Thyroid gland (tissue), 4 donors: ENCODE measurements around the gene NDUFAF8. TPM values are rescaled to one million over a fixed set of nuclear protein-coding genes. Genes with fewer than 3 reads are reported as not detected.

Source experiments
- DNase-seq, 2 donors: peaks; one replicate each; pipeline ENCODE4 v3.0.0-alpha.2; 2019
- H3K27ac ChIP-seq, 3 donors: fragments of 200-600 bp; sonication (generic); 1 replicate in 2 of 3; 2 replicates in 1 of 3; pipeline ENCODE4 v1.5.1; 2016 to 2019; ENCODE audit warnings: mild to moderate bottlenecking in 1 of 3, moderate library complexity in 1 of 3
- H3K27me3 ChIP-seq: fragments of 200-600 bp; sonication (generic); one replicate; pipeline ENCODE4 v1.5.1; 2019
- H3K36me3 ChIP-seq, 2 donors: fragments of 200-600 bp; sonication (generic); one replicate each; pipeline ENCODE4 v1.5.1; 2016 to 2019
- H3K4me1 ChIP-seq, 2 donors: fragments of 200-600 bp; sonication (generic); one replicate each; pipeline ENCODE4 v1.5.1; 2017 to 2019
- H3K4me3 ChIP-seq, 3 donors: fragments of 200-600 bp; sonication (generic); replicated peaks in 1 of 3; 1 replicate in 2 of 3; 2 replicates in 1 of 3; pipeline ENCODE4 v1.5.1; 2016; ENCODE audit warnings: mild to moderate bottlenecking in 1 of 3
- H3K9me3 ChIP-seq: fragments of 200-600 bp; sonication (generic); one replicate; pipeline ENCODE4 v1.5.1; 2017
- CTCF ChIP-seq, 6 experiments: fragments of 200-600 bp in 3 of 6; fragments of 450-650 bp in 3 of 6; sonication (generic) in 3 of 6; IDR thresholded peaks; one replicate each; pipeline ENCODE4 v1.5.1; 2016 to 2019; ENCODE audit warnings: antibody characterized with exemption in 6 of 6, mild to moderate bottlenecking in 2 of 6, inconsistent platforms in 1 of 6, moderate library complexity in 1 of 6
- POLR2A ChIP-seq, 2 donors: fragments of 450-650 bp; IDR thresholded peaks; one replicate each; pipeline ENCODE4 v1.6.1; 2017; ENCODE audit warnings: antibody characterized with exemption in 2 of 2, mild to moderate bottlenecking in 2 of 2, moderate library complexity in 1 of 2
- WGBS, 2 donors: methylation state at CpG; one replicate each; pipeline ENCODE4 v1.1.5; 2017; 5-methylcytosine and 5-hydroxymethylcytosine counted together
- intact Hi-C: fragments of 100-400 bp; cut with DNase I; formaldehyde crosslinking; loops from one replicate; pipeline ENCODE4 v1.15.1; 2023
- total RNA-seq, 4 donors: library from RNA; depleted of rRNA; stranded (reverse); fragments of >200 nt; gene quantifications; one replicate each; pipeline ENCODE4 v1.2.3, GENCODE V29; 2016

NDUFAF8 gene
- total RNA-seq, 4 donors from 2014 or later = 17.0 to 107 (median 53.7) TPM

GRCh38 chr17:81206657-81207056 is 32.5 kb upstream of the NDUFAF8 start:
- Histone ChIP-seq H3K27me3 (no peaks in the 10 kb centered on the region), H3K27ac (no peak overlapping the region), H3K36me3 (no peaks in the 10 kb centered on the region), H3K4me1 (no peaks in the 10 kb centered on the region), H3K9me3 (no peaks in the 10 kb centered on the region), H3K4me3 (no peak overlapping the region)
- WGBS, 2 donors = 95 to 100% methylated on average over 5 to 12 of the region's 12 CpGs
- DNase-seq = no peak
- no peak for TF ChIP-seq CTCF (IDR thresholded peaks at IDR 0.05)
- TF ChIP-seq POLR2A (IDR thresholded peaks at IDR 0.05) = no peak
- intact Hi-C loops = no loop called here

GRCh38 chr17:81207610-81208581 is 31.2 kb upstream of the NDUFAF8 start:
- Histone ChIP-seq H3K27ac (no peak overlapping the region), H3K27me3 (no peaks in the 10 kb centered on the region), H3K36me3 (no peaks in the 10 kb centered on the region), H3K9me3 (no peaks in the 10 kb centered on the region), H3K4me1 (no peaks in the 10 kb centered on the region), H3K4me3 (no peak overlapping the region)
- intact Hi-C loops = no loop called here
- WGBS, 2 donors = 84 to 89% methylated on average over 11 to 18 of the region's 21 CpGs
- TF ChIP-seq POLR2A (IDR thresholded peaks at IDR 0.05) (no peak), CTCF (IDR thresholded peaks at IDR 0.05) (no peak)
- no peak for DNase-seq

GRCh38 chr17:81208651-81209050 is 30.5 kb upstream of the NDUFAF8 start:
- WGBS, 2 donors = 95 to 96% methylated on average over 7 to 10 of the region's 10 CpGs
- no peak for TF ChIP-seq POLR2A (IDR thresholded peaks at IDR 0.05)
- no peak for TF ChIP-seq CTCF (IDR thresholded peaks at IDR 0.05)
- intact Hi-C loops = no loop called here
- no peak overlapping the region for H3K27ac ChIP-seq
- H3K27me3 ChIP-seq = no peaks in the 10 kb centered on the region
- H3K4me1 ChIP-seq = no peaks in the 10 kb centered on the region
- H3K4me3 ChIP-seq = no peak overlapping the region
- no peaks in the 10 kb centered on the region for H3K36me3 ChIP-seq
- H3K9me3 ChIP-seq = no peaks in the 10 kb centered on the region
- DNase-seq = no peak

GRCh38 chr17:81209141-81209540 is 30.0 kb upstream of the NDUFAF8 start:
- no peak overlapping the region for H3K4me3 ChIP-seq
- intact Hi-C loops = no loop called here
- H3K36me3 ChIP-seq = no peaks in the 10 kb centered on the region
- DNase-seq = no peak
- WGBS, 2 donors = 97 to 100% methylated on average over 11 to 16 of the region's 16 CpGs
- no peaks in the 10 kb centered on the region for H3K27me3 ChIP-seq
- TF ChIP-seq CTCF (IDR thresholded peaks at IDR 0.05) (no peak), POLR2A (IDR thresholded peaks at IDR 0.05) (no peak)
- no peak overlapping the region for H3K27ac ChIP-seq
- no peaks in the 10 kb centered on the region for H3K9me3 ChIP-seq
- no peaks in the 10 kb centered on the region for H3K4me1 ChIP-seq

GRCh38 chr17:81210466-81210865 is 28.7 kb upstream of the NDUFAF8 start:
- Histone ChIP-seq H3K4me1 (no peaks in the 10 kb centered on the region), H3K27me3 (no peaks in the 10 kb centered on the region), H3K4me3 (no peak overlapping the region), H3K27ac (no peak overlapping the region), H3K36me3 (no peaks in the 10 kb centered on the region), H3K9me3 (no peaks in the 10 kb centered on the region)
- intact Hi-C loops = no loop called here
- no peak for TF ChIP-seq CTCF (IDR thresholded peaks at IDR 0.05)
- no peak for DNase-seq
- WGBS, 2 donors = 70 to 77% methylated on average over 10 of the region's 10 CpGs
